Ovary (tissue), 9 donors: Measurements from ENCODE around the gene LCOR. TPM values are rescaled to one million over a fixed set of nuclear protein-coding genes. Genes with fewer than 3 reads are reported as not detected.

ENCODE experiments used
- DNase-seq, 5 donors: peaks; one replicate each; pipeline ENCODE4 v3.0.0-alpha.2; 2019 to 2020
- H3K27ac ChIP-seq, 2 donors: fragments of 200-600 bp; one replicate each; pipeline versions ENCODE4 v1.5.1 to v1.8.0; 2019 to 2022
- H3K27me3 ChIP-seq: fragments of 200-600 bp; one replicate; pipeline ENCODE4 v1.8.0; 2022
- H3K36me3 ChIP-seq: fragments of 200-600 bp; sonication (generic); one replicate; pipeline ENCODE4 v1.5.1; 2019
- H3K4me1 ChIP-seq: one replicate; pipeline ENCODE4 v1.8.1; 2013; ENCODE audit warnings: mild to moderate bottlenecking, moderate library complexity; ENCODE audit not compliant: insufficient read depth
- H3K4me3 ChIP-seq: fragments of 200-600 bp; sonication (generic); one replicate; pipeline ENCODE4 v1.5.1; 2017
- H3K9me3 ChIP-seq, 2 donors: fragments of 200-600 bp in 1 of 2; sonication (generic) in 1 of 2; one replicate each; pipeline versions ENCODE4 v1.5.1 to v1.8.1; 2013 to 2019; ENCODE audit warnings: mild to moderate bottlenecking in 1 of 2, moderate library complexity in 1 of 2
- CTCF ChIP-seq, 3 donors: fragments of 450-650 bp in 2 of 3; fragments of 200-600 bp in 1 of 3; IDR thresholded peaks; one replicate each; pipeline versions ENCODE4 v1.5.1 to v1.8.0; 2016 to 2022; ENCODE audit warnings: antibody characterized with exemption in 3 of 3, mild to moderate bottlenecking in 1 of 3
- EP300 ChIP-seq: sonication (generic); formaldehyde crosslinking; IDR thresholded peaks from one replicate; pipeline ENCODE4 v1.6.1; 2017; ENCODE audit warnings: antibody characterized with exemption
- POLR2A ChIP-seq: fragments of 450-650 bp; IDR thresholded peaks from one replicate; pipeline ENCODE4 v1.6.1; 2017; ENCODE audit warnings: antibody characterized with exemption, mild to moderate bottlenecking, moderate library complexity
- WGBS, 3 donors: extraction: QIAGEN DNeasy Blood & Tissue Kit in 1 of 3; methylation state at CpG; one replicate each; pipeline versions ENCODE4 v1.1.5 to v1.1.7; 2013 to 2017; 5-methylcytosine and 5-hydroxymethylcytosine counted together
- intact Hi-C, 4 donors: fragments of 100-400 bp; cut with DNase I; formaldehyde crosslinking; loops; one replicate each; pipeline versions ENCODE4 v1.11.0 to v1.15.1; 2022 to 2023
- polyA plus RNA-seq, 2 donors: library from polyadenylated mRNA; stranded (reverse); fragments of 200-250 nt in 1 of 2; fragments of 350-450 nt in 1 of 2; fragmentation: Illumina TruSeq in 1 of 2; extraction: RNeasy Lipid Tissue Mini Kit (QIAGEN cat#74804) in 1 of 2; gene quantifications; one replicate each; pipeline ENCODE4 v1.2.3, GENCODE V29; 2013 to 2014
- total RNA-seq, 7 donors: library from RNA; depleted of rRNA in 2 of 7; stranded (reverse); fragments of >200 nt in 2 of 7; fragmentation: NEBNext Ultra II Directional in 3 of 7; extraction: Animal tissue kit (Norgen Biotek cat#: 25700) in 3 of 7; gene quantifications; one replicate each; pipeline versions ENCODE4 v1.1.0 to v1.2.4, GENCODE V29; 2016 to 2023
- donor health status: DM: no; HTN: no; CAD: no; lungs with moderate emphysema.
- donor health status: DM: no; HTN: no; CAD: no.
- donor health status: Bipolar disorder and iron deficiency.
- donor health status: DM: yes; HTN: yes; CAD: no.
- donor health status: DM: no; HTN: no; CAD: no.
- donor health status: DM: yes; HTN: yes; CAD: no.

The LCOR gene
- total and polyA plus RNA-seq, 9 donors: 4.0 to 44.9 (median 29.8) TPM

GRCh38 chr10:96986200-96986856 is 154.2 kb downstream of the LCOR start:
- no peaks in the 10 kb centered on the region for H3K36me3 ChIP-seq
- H3K27ac ChIP-seq: no peak overlapping the region
- H3K9me3 ChIP-seq: no peaks in the 10 kb centered on the region
- H3K4me3 ChIP-seq: no peak overlapping the region
- intact Hi-C loops: no loop called here
- no peaks in the 10 kb centered on the region for H3K27me3 ChIP-seq
- TF ChIP-seq CTCF (IDR thresholded peaks at IDR 0.05) (no peak), EP300 (no peak), POLR2A (no peak)
- 96 to 99% (median 97%) methylated on average over 6 of the region's 6 CpGs for WGBS, 3 donors
- no peak for DNase-seq
- peaks cover 8% of the 10 kb centered on the region for H3K4me1 ChIP-seq

- DNase-seq: no peak
- no peak overlapping the region for H3K27ac ChIP-seq
- no peak overlapping the region for H3K4me3 ChIP-seq
- no peaks in the 10 kb centered on the region for H3K36me3 ChIP-seq
- WGBS, 3 donors: 80 to 96% (median 84%) methylated on average over 2 of the region's 2 CpGs
- H3K4me1 ChIP-seq: peaks cover 10% of the 10 kb centered on the region
- no peaks in the 10 kb centered on the region for H3K9me3 ChIP-seq
- no peaks in the 10 kb centered on the region for H3K27me3 ChIP-seq
- TF ChIP-seq EP300 (no peak), CTCF (IDR thresholded peaks at IDR 0.05) (no peak), POLR2A (no peak)
- intact Hi-C loops: no loop called here
Observed at GRCh38 chr10:96987141-96987841, 155.2 kb downstream of the LCOR start.

GRCh38 chr10:96987842-96988175 is 155.7 kb downstream of the LCOR start:
- Histone ChIP-seq H3K4me1 (peaks cover 10% of the 10 kb centered on the region), H3K27me3 (no peaks in the 10 kb centered on the region), H3K4me3 (no peak overlapping the region), H3K9me3 (no peaks in the 10 kb centered on the region), H3K36me3 (no peaks in the 10 kb centered on the region), H3K27ac (no peak overlapping the region)
- TF ChIP-seq CTCF (IDR thresholded peaks at IDR 0.05) (no peak), EP300 (no peak), POLR2A (no peak)
- DNase-seq: no peak
- 90 to 96% (median 94%) methylated on average over 3 of the region's 3 CpGs for WGBS, 3 donors
- intact Hi-C loops: no loop called here

GRCh38 chr10:96988426-96988825 is 156.3 kb downstream of the LCOR start:
- Histone ChIP-seq H3K27me3 (no peaks in the 10 kb centered on the region), H3K9me3 (no peaks in the 10 kb centered on the region), H3K4me3 (no peak overlapping the region), H3K27ac (no peak overlapping the region), H3K4me1 (peaks cover 10% of the 10 kb centered on the region), H3K36me3 (no peaks in the 10 kb centered on the region)
- no peak for DNase-seq
- WGBS, 3 donors: 35 to 55% (median 39%) methylated on average over 4 of the region's 4 CpGs
- no peak for TF ChIP-seq POLR2A
- TF ChIP-seq EP300: no peak
- no peak for TF ChIP-seq CTCF (IDR thresholded peaks at IDR 0.05)
- intact Hi-C loops: no loop called here
